Loucy (cell line): ENCODE measurements around the gene LMOD3.

ENCODE experiments used
- H2AFZ ChIP-seq: fragments of 200-600 bp; sonication (generic); 2 replicates; pipeline ENCODE4 v1.6.0; 2016; ENCODE audit warnings: antibody characterized with exemption, mild to moderate bottlenecking, low read length, moderate library complexity
- H3F3A ChIP-seq: fragments of 200-600 bp; 2 replicates; pipeline ENCODE4 v1.6.0; 2016; ENCODE audit warnings: antibody characterized with exemption, low read depth, mild to moderate bottlenecking
- H3K27me3 ChIP-seq: fragments of 200-600 bp; sonication (generic); 2 replicates; pipeline ENCODE4 v1.6.1; 2014; ENCODE audit warnings: low read length, mild to moderate bottlenecking; ENCODE audit not compliant: insufficient read depth, poor library complexity, severe bottlenecking
- H3K36me3 ChIP-seq: fragments of 200-600 bp; sonication (generic); 2 replicates; pipeline ENCODE4 v1.6.1; 2016; ENCODE audit warnings: low read length; ENCODE audit not compliant: insufficient read depth
- H3K4me1 ChIP-seq: fragments of 200-600 bp; sonication (generic); 2 replicates; pipeline ENCODE4 v1.5.1; 2014; ENCODE audit warnings: low read length, mild to moderate bottlenecking; ENCODE audit not compliant: insufficient read depth, poor library complexity, severe bottlenecking
- H3K4me2 ChIP-seq: fragments of 200-600 bp; sonication (generic); 2 replicates; pipeline ENCODE4 v1.6.0; 2014; ENCODE audit warnings: antibody characterized with exemption, low read length, low read depth, mild to moderate bottlenecking; ENCODE audit not compliant: poor library complexity, severe bottlenecking
- H3K4me3 ChIP-seq: fragments of 200-600 bp; sonication (generic); 2 replicates; pipeline ENCODE4 v1.5.1; 2014; ENCODE audit warnings: low read length, mild to moderate bottlenecking, mixed read lengths; ENCODE audit not compliant: poor library complexity, severe bottlenecking
- H3K79me2 ChIP-seq: fragments of 200-600 bp; sonication (generic); 2 replicates; pipeline ENCODE4 v1.6.1; 2014; ENCODE audit warnings: low read length; ENCODE audit not compliant: insufficient read depth
- H3K9ac ChIP-seq: fragments of 200-600 bp; sonication (generic); 2 replicates; pipeline ENCODE4 v1.6.0; 2014; ENCODE audit warnings: mild to moderate bottlenecking, low read depth, low read length, moderate library complexity; ENCODE audit not compliant: poor library complexity, severe bottlenecking
- H3K9me2 ChIP-seq: fragments of 200-600 bp; sonication (generic); replicated peaks from 2 replicates; pipeline ENCODE4 v1.6.1; 2016; ENCODE audit warnings: low read depth, low read length, mixed read lengths
- H3K9me3 ChIP-seq: fragments of 200-600 bp; sonication (generic); 2 replicates; pipeline ENCODE4 v1.6.1; 2014; ENCODE audit warnings: mild to moderate bottlenecking, antibody characterized with exemption, low read length, low read depth; ENCODE audit not compliant: insufficient read depth
- H4K20me1 ChIP-seq: fragments of 200-600 bp; sonication (generic); 2 replicates; pipeline ENCODE4 v1.6.0; 2014; ENCODE audit warnings: antibody characterized with exemption, low read length, mild to moderate bottlenecking; ENCODE audit not compliant: insufficient read depth, poor library complexity, severe bottlenecking
- CTCF ChIP-seq: fragments of 200-600 bp; sonication (generic); conservative IDR thresholded peaks from 2 replicates; pipeline ENCODE4 v1.5.1; 2014; ENCODE audit warnings: mild to moderate bottlenecking, antibody characterized with exemption, low read length
- EZH2phosphoT487 ChIP-seq: fragments of 200-600 bp; IDR thresholded peaks from 2 replicates; pipeline ENCODE4 v1.6.1; 2018; ENCODE audit warnings: antibody characterized with exemption, mild to moderate bottlenecking, moderate library complexity, borderline replicate concordance

Gene LMOD3

GRCh38 chr3:69059688-69060087 is 62.7 kb downstream of the LMOD3 start:
- H3K27me3 ChIP-seq = no peaks in the 10 kb centered on the region
- peaks cover 29% of the 10 kb centered on the region for H3K4me1 ChIP-seq
- no peaks in the 10 kb centered on the region for H4K20me1 ChIP-seq
- H3K79me2 ChIP-seq = no peaks in the 10 kb centered on the region
- no peak overlapping the region for H3K4me3 ChIP-seq
- H3F3A ChIP-seq = no peaks in the 10 kb centered on the region
- H3K36me3 ChIP-seq = peaks cover 60% of the 10 kb centered on the region
- H3K9me3 ChIP-seq = no peaks in the 10 kb centered on the region
- no peak overlapping the region for H2AFZ ChIP-seq
- no peak overlapping the region for H3K4me2 ChIP-seq
- H3K9me2 ChIP-seq = no peaks in the 10 kb centered on the region
- no peak overlapping the region for H3K9ac ChIP-seq
- no peak for TF ChIP-seq CTCF
- no peak for TF ChIP-seq EZH2phosphoT487

- H3K9ac ChIP-seq = peak overlapping the region; percentile 46
- peak overlapping the region; percentile 48 for H3K4me2 ChIP-seq
- no peak for TF ChIP-seq CTCF
- H3K9me2 ChIP-seq = no peaks in the 10 kb centered on the region
- no peaks in the 10 kb centered on the region for H3F3A ChIP-seq
- no peaks in the 10 kb centered on the region for H4K20me1 ChIP-seq
- peaks cover 21% of the 10 kb centered on the region for H3K4me1 ChIP-seq
- H3K9me3 ChIP-seq = no peaks in the 10 kb centered on the region
- no peaks in the 10 kb centered on the region for H3K27me3 ChIP-seq
- H2AFZ ChIP-seq = no peak overlapping the region
- no peak overlapping the region for H3K4me3 ChIP-seq
- H3K36me3 ChIP-seq = peaks cover 62% of the 10 kb centered on the region
- H3K79me2 ChIP-seq = no peaks in the 10 kb centered on the region
Observed at GRCh38 chr3:69058947-69059224, 63.5 kb downstream of the LMOD3 start.

- H3F3A ChIP-seq = no peaks in the 10 kb centered on the region
- H3K9me2 ChIP-seq = no peaks in the 10 kb centered on the region
- no peak overlapping the region; the same call in 1 of the 2 replicates for H2AFZ ChIP-seq
- H3K4me1 ChIP-seq = peaks cover 16% of the 10 kb centered on the region
- peak overlapping the region; percentile 21 for H3K4me3 ChIP-seq
- H3K9ac ChIP-seq = peak overlapping the region; percentile 46
- H3K36me3 ChIP-seq = peaks cover 64% of the 10 kb centered on the region
- peak overlapping the region; percentile 48 for H3K4me2 ChIP-seq
- no peaks in the 10 kb centered on the region for H3K9me3 ChIP-seq
- no peaks in the 10 kb centered on the region for H4K20me1 ChIP-seq
- H3K79me2 ChIP-seq = no peaks in the 10 kb centered on the region
- no peak for TF ChIP-seq CTCF
- no peak for TF ChIP-seq EZH2phosphoT487
- no peaks in the 10 kb centered on the region for H3K27me3 ChIP-seq
Observed at GRCh38 chr3:69058180-69058946, 64.0 kb downstream of the LMOD3 start.
